Transverse colon (tissue), 3 donors: ENCODE results near the gene PSMB11.

Experiments used
- CTCF ChIP-seq, 5 experiments: fragments of 200-600 bp in 3 of 5; fragments of 450-650 bp in 2 of 5; sonication (generic) in 3 of 5; IDR thresholded peaks; 1 replicate in 2 of 5; 2 replicates in 3 of 5; pipeline ENCODE4 v1.5.1; 2016 to 2017; ENCODE audit warnings: antibody characterized with exemption in 5 of 5, inconsistent platforms in 3 of 5, mild to moderate bottlenecking in 2 of 5, moderate library complexity in 1 of 5
- EP300 ChIP-seq: sonication (generic); formaldehyde crosslinking; IDR thresholded peaks from one replicate; pipeline ENCODE4 v1.6.1; 2017; ENCODE audit warnings: antibody characterized with exemption, low read depth
- POLR2A ChIP-seq: fragments of 450-650 bp; IDR thresholded peaks from one replicate; pipeline ENCODE4 v1.6.1; 2016; ENCODE audit warnings: antibody characterized with exemption, mild to moderate bottlenecking, moderate library complexity

DNA sequence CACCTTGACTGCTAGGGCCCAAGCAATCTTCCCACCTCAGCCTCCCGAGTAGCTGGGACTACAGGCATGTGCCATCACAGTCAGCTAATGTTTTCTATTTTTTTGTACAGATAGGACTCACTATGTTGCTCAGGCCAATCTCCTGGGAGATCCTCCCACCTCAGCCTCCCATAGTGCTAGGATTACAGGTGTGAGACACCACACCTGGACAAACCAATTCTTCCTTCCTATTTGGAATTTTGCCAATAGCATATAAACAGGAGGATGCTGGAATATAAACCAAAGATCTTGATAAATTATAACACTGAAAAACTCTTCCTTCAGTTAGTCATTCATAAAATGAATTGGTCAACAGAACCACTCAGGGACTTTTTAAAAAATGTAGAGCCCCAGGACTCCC lies 44.6 kb downstream of the PSMB11 start:
- no peak for TF ChIP-seq CTCF (IDR thresholded peaks at IDR 0.05)
- no peak for TF ChIP-seq EP300
- TF ChIP-seq POLR2A = no peak
